ENCODE measurements around the gene ZNF485.

- TF ChIP-seq CTCF (conservative IDR thresholded peaks at IDR 0.05 in 1 of 2, IDR thresholded peaks at IDR 0.05 in 1 of 2; ENCODE audit: extremely low read depth in 1 of 2, insufficient read depth in 1 of 2, low read depth in 1 of 2, low read length in 2 of 2) (no peak), EZH2 (IDR thresholded peaks at IDR 0.05; ENCODE audit: borderline replicate concordance, low read length) (no peak)
These were observed 7.8 kb upstream of the ZNF485 start for GRCh38 chr10:43598446-43598845.

Data from mammary epithelial cell (primary cell).